HepG2 (cell line): ENCODE results near the gene ZCCHC7. TPM values are rescaled to one million over a fixed set of nuclear protein-coding genes. Genes with fewer than 3 reads are reported as not detected.
"Not testable (repeated sequence)": the region's sequence is repeated elsewhere in the genome, so short reads cannot be mapped to it uniquely, and the experiment has no call there.

Experiments used
- ATAC-seq: fragments of 200-7000 bp; cut with Tn5 transposase; 3 replicates; pipeline ENCODE4 v1.9.1; 2020; ENCODE audit warnings: mild to moderate bottlenecking, moderate library complexity
- BruUV-seq: library from RNA; stranded (reverse); fragments of 400-500 nt; replicated peaks from 2 replicates; lab custom pipeline; 2021; lab: Mats Ljungman, UMichigan
- CTCF ChIA-PET: fragments of 300-600 bp; formaldehyde crosslinking; extraction: SDS; loops from one replicate; lab custom pipeline; 2021; ENCODE audit warnings: low total read pairs, inconsistent platforms, low intra/inter-chr PET ratio; lab: Yijun Ruan, JAX
- POLR2A ChIA-PET: fragments of 350-600 bp; sonication (Branson Sonifier 250); formaldehyde crosslinking; loops from one replicate; lab custom pipeline; 2020; ENCODE audit warnings: antibody characterized with exemption, inconsistent platforms; lab: Yijun Ruan, JAX
- DNase-seq: peaks from one replicate; pipeline ENCODE4 v3.0.0-alpha.2; 2015; ENCODE audit warnings: low spot score
- FAIRE-seq: peaks from 3 replicates; lab custom pipeline; 2011; peaks lifted over from hg19 to GRCh38; lab: Jason Lieb, UNC
- H2AFZ ChIP-seq: one replicate; pipeline ENCODE4 v1.6.1; 2011; ENCODE audit warnings: low read length, inconsistent platforms
- H3K27ac ChIP-seq: fragments of 300-600 bp; 3 replicates; pipeline ENCODE4 v1.8.0; 2011; ENCODE audit warnings: mixed run types, mild to moderate bottlenecking, mixed read lengths, low read length, inconsistent platforms; ENCODE audit not compliant: insufficient read depth; ENCODE audit errors: extremely low read length
- H3K27me3 ChIP-seq, 2 experiments: fragments of 200-600 bp in 1 of 2; 2 replicates in 1 of 2; 3 replicates in 1 of 2; pipeline versions ENCODE4 v1.6.0 to v1.8.0; 2011; ENCODE audit warnings: low read length in 2 of 2, mild to moderate bottlenecking in 2 of 2, moderate library complexity in 2 of 2, inconsistent platforms in 1 of 2; ENCODE audit not compliant: insufficient read depth in 2 of 2, control insufficient read depth in 1 of 2
- H3K36me3 ChIP-seq, 2 experiments: fragments of 200-600 bp in 1 of 2; replicated peaks in 1 of 2; 2 replicates in 1 of 2; 3 replicates in 1 of 2; pipeline versions ENCODE4 v1.5.1 to v1.8.0; 2011; ENCODE audit warnings: low read length in 2 of 2, inconsistent platforms in 1 of 2; ENCODE audit not compliant: insufficient read depth in 2 of 2, control insufficient read depth in 1 of 2
- H3K4me1 ChIP-seq: 2 replicates; pipeline ENCODE4 v1.5.1; 2012; ENCODE audit warnings: low read length, inconsistent platforms; ENCODE audit not compliant: insufficient read depth
- H3K4me2 ChIP-seq: 2 replicates; pipeline ENCODE4 v1.6.0; 2011; ENCODE audit warnings: low read depth, low read length, inconsistent platforms
- H3K4me3 ChIP-seq, 3 experiments: fragments of 200-600 bp in 1 of 3; sonication (generic), shearing (Covaris generic) in 1 of 3; replicated peaks in 1 of 3; 2 replicates each; pipeline ENCODE4 v1.5.1; 2011 to 2016; ENCODE audit warnings: low read length in 3 of 3, inconsistent platforms in 2 of 3, low read depth in 2 of 3, mild to moderate bottlenecking in 2 of 3, control low read depth in 1 of 3, mixed read lengths in 1 of 3; ENCODE audit not compliant: insufficient read depth in 1 of 3
- H3K79me2 ChIP-seq: one replicate; pipeline ENCODE4 v1.6.1; 2011; ENCODE audit warnings: low read length, inconsistent platforms; ENCODE audit not compliant: insufficient read depth
- H3K9ac ChIP-seq: 2 replicates; pipeline ENCODE4 v1.6.0; 2011; ENCODE audit warnings: mild to moderate bottlenecking, low read depth, low read length, inconsistent platforms; ENCODE audit not compliant: insufficient read depth
- H3K9me3 ChIP-seq: 2 replicates; pipeline ENCODE4 v1.5.1; 2012; ENCODE audit warnings: mild to moderate bottlenecking, low read length
- H4K20me1 ChIP-seq: 2 replicates; pipeline ENCODE4 v1.6.0; 2011; ENCODE audit warnings: inconsistent platforms, mild to moderate bottlenecking, low read length, moderate library complexity; ENCODE audit not compliant: insufficient read depth
- ETV5 ChIP-seq: IDR thresholded peaks from 2 replicates; pipeline ENCODE4 v1.6.1; 2018; ENCODE audit warnings: missing biosample characterization, missing genetic modification reagents, inconsistent platforms, borderline replicate concordance
- TMF1 ChIP-seq: sonication (generic); formaldehyde crosslinking; IDR thresholded peaks from 2 replicates; pipeline ENCODE4 v1.8.1; 2022; ENCODE audit warnings: low read depth, missing genetic modification reagents
- ZBTB21 ChIP-seq: sonication (generic); formaldehyde crosslinking; IDR thresholded peaks from 2 replicates; pipeline ENCODE4 v1.4.0; 2020; ENCODE audit warnings: missing genetic modification reagents
- ZC3H13 ChIP-seq: sonication (generic); formaldehyde crosslinking; IDR thresholded peaks from 2 replicates; pipeline ENCODE4 v1.8.1; 2023; ENCODE audit warnings: mild to moderate bottlenecking, missing genetic modification reagents, moderate library complexity
- ZFP90 ChIP-seq: sonication (generic); formaldehyde crosslinking; IDR thresholded peaks from 2 replicates; pipeline ENCODE4 v1.8.0; 2022; ENCODE audit warnings: missing genetic modification reagents, mild to moderate bottlenecking, inconsistent platforms, borderline replicate concordance
- ZNF775 ChIP-seq: sonication (generic); formaldehyde crosslinking; IDR thresholded peaks from 2 replicates; pipeline ENCODE4 v1.4.0; 2020; ENCODE audit warnings: missing genetic modification reagents, mild to moderate bottlenecking, moderate library complexity, borderline replicate concordance
- WGBS: methylation state at CpG from one replicate; pipeline ENCODE4 v1.1.6; 2017; ENCODE audit warnings: low lambda C conversion rate; 5-methylcytosine and 5-hydroxymethylcytosine counted together
- in situ Hi-C: cut with HindIII; loops from 2 replicates; pipeline ENCODE4 v1.10.0; 2017; ENCODE audit warnings: low pct_unique_long_range_greater_than_20kb; ENCODE audit not compliant: extremely low pct_ligation_motif_present
- intact Hi-C: fragments of 100-400 bp; cut with micrococcal nuclease; formaldehyde crosslinking; loops from one replicate; pipeline ENCODE4 v1.10.0; 2022; ENCODE audit not compliant: unreplicated experiment
- polyA plus RNA-seq, 8 experiments: library from polyadenylated mRNA; depleted of rRNA in 3 of 8; stranded (reverse) in 7 of 8; unstranded in 1 of 8; fragments of >200 nt; fragmentation: Illumina TruSeq in 4 of 8; extraction: Trizol in 4 of 8; gene quantifications; 2 replicates each; pipeline versions ENCODE4 v1.2.1 to v1.2.3, GENCODE V29; 2011 to 2016; ENCODE audit warnings: low read depth in 4 of 8, missing spikeins in 1 of 8, mixed read lengths in 1 of 8; ENCODE audit not compliant: insufficient read depth in 1 of 8
- total RNA-seq, 5 experiments: library from RNA; depleted of rRNA; stranded (reverse); fragments of >200 nt; fragmentation: Illumina TruSeq; extraction: Trizol; gene quantifications; 2 replicates each; pipeline ENCODE4 v1.2.3, GENCODE V29; 2016; ENCODE audit warnings: low read depth in 1 of 5
- TF ChIP-seq, protein P1 (sequence below): sonication (generic); formaldehyde crosslinking; IDR thresholded peaks from 2 replicates; pipeline ENCODE4 v1.4.0; 2020; ENCODE audit warnings: mild to moderate bottlenecking, missing genetic modification reagents
- TF ChIP-seq, protein P2 (sequence below): sonication (generic); formaldehyde crosslinking; IDR thresholded peaks from 2 replicates; pipeline ENCODE4 v1.8.1; 2022; ENCODE audit warnings: low read depth, mild to moderate bottlenecking, missing genetic modification reagents

ZCCHC7 gene
- total and polyA plus RNA-seq, 2 of the 13 experiments (the other 11 are each of a cell fraction or from before 2014, with no cell fraction given), result 13.6 to 19.3 TPM

DNA sequence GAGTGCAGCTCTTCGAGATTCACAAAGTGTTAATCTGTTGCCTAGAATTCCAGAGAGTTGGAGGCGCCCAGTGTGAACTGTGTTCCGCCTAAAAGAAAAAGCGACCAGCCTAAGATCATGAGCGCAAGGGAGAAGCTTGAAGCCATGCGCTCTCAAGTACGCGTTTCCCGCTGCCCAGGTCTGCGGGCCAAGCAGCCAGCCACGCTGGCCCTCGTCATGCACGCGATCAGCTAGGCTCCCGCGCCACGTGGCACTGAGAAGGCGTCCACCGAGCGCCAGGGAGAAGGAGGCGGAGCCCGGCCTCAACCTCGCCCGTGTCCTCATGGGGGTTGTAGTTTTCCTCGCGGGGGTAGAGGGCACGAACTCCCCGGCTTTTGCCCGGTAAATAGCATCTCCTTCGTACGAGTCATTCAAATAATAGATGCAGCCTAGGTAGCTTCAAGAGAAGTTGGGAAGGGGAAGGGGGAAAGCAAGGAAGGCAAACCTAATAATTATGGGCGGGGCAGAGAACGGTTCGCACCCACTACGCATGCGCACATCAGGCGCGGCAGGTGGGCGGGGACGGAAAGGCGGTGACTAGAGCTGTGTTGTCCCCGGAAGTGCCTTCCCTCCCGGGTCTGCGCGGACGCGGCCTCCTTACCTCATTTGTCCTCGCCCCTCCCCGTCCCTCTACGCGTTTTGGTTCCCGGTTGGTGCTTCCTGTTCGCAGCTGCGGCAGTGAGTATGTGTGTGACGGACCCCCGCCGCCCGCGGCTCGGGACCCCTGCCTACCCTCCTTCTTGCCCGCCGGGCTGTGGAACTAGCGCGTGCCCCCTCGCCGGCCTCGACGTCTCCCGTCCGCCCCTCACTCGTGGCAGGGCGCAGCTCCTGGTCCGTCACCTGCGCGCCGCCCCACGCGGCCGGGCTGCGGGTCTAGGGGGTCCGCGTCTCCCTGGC is at the start of gene ZCCHC7 (continued):
- TF ChIP-seq ZBTB21 (CRISPR knock-in tag), result peak; percentile 81

DNA sequence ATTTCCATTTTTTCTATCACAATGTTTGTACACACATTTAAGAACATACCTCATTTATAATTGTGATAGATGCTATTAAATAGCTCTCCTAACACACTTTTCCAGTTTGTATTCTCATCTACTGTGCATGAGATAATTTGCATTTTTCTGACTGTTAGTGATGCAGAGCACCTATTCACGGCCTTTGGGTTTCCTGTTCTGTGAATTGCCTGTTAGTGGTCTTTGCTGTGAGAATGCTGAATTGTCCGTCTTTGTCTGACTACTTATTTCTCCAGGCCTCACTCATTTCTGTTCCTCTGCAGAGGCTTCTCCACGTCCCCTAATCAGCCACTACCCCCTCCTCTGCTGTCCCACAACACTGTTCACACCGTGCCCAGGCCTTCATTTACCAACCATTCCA is 45.6 kb upstream of the ZCCHC7 start:
- in situ Hi-C loops, ATAC-seq, CTCF ChIA-PET, intact Hi-C loops, H3K36me3 ChIP-seq, H3K4me3 ChIP-seq, H3K27ac ChIP-seq, H3K9me3 ChIP-seq, POLR2A ChIA-PET, BruUV-seq, DNase-seq, H3K27me3 ChIP-seq, H3K4me2 ChIP-seq, H3K9ac ChIP-seq, FAIRE-seq, H3K4me1 ChIP-seq, H2AFZ ChIP-seq, H3K79me2 ChIP-seq, H4K20me1 ChIP-seq: not testable (repeated sequence)
- WGBS, result 6% methylated on average over 4 of the region's 4 CpGs

DNA sequence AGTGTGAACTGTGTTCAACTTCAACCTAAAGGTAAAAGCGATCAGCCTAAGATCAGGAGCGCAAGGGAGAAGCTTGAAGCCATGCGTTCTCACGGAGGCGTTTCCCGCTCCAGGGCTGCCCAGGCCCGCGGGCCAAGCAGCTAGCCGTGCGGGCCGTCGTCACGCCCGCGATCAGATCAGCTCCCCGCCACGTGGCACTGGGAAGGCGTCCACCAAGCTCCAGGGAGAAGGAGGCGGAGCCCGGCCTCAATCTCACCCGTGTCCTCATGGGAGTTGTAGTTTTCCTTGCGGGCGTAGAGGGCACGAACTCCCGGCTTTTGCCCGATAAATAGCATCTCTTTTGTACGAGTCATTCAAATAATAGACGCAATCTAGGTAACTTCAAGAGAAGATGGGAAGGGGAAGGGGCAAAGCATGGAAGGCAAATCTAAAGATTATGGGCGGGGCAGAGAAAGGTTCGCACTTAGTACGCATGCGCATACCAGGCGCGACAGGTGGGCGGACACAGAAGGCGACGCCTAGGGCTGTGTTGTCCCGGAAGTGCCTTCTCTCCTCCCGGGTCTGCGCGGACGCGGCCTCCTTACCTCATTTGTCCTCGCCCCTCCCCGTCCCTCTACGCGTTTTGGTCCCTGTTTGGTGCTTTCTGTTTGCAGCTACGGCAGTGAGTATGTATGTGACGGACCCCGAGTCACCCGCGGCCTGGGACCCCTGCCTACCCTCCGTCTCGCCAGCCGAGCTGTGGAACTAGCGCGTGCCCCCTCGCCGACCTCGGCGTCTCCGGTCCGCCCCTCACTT is 40.8 kb upstream of the ZCCHC7 start:
- intact Hi-C loops (loop anchor here (1.0 kb wide), 1 partner anchor 10 kb away; no protein-coding TSS in a partner anchor), in situ Hi-C loops (no loop called here)
- Histone ChIP-seq H3K79me2 (peaks cover 36% of the 10 kb centered on the region), H4K20me1 (no peaks in the 10 kb centered on the region; the same call in none of the 2 replicates), H3K27me3 (0 out of 5 replicates have a peak, but pooled peaks cover 0 to 3% of the 10 kb centered on the region in 2 experiments), H3K9me3 (no peaks in the 10 kb centered on the region), H3K36me3 (0 out of 5 replicates have a peak, but pooled peaks cover 0 to 3% of the 10 kb centered on the region in 2 experiments), H3K4me2 (peak overlapping the region; percentile 65), H3K4me1 (peaks cover 39% of the 10 kb centered on the region), H2AFZ (peak overlapping the region; percentile 91), H3K27ac (peak overlapping the region; percentile 76), H3K4me3 (peak overlapping the region; percentile 78 to 97 (median 87)), H3K9ac (peak overlapping the region; percentile 86)
- WGBS, result 12% methylated on average over 30 of the region's 63 CpGs
- DNase-seq (peak; percentile 91), ATAC-seq (peak; percentile 98), FAIRE-seq (peak; percentile 72)
- TSS peak; percentile 84 for BruUV-seq
- ChIA-PET CTCF (no interaction called here), POLR2A (interaction anchor here (0.7 to 3.0 kb wide), 4 partner anchors 9 to 41 kb away, joined by 3 to 34 read pairs (median 4); partner anchors contain the start of gene ZCCHC7)
- TF ChIP-seq ZNF775 (CRISPR knock-in tag), result peak; percentile 89; the same call in 1 of the 2 replicates
- TF ChIP-seq ZFP90, result peak; percentile 60; the same call in 1 of the 2 replicates
- TF ChIP-seq ZC3H13 (CRISPR knock-in tag), result peak; percentile 93
- TF ChIP-seq, protein P1, sequence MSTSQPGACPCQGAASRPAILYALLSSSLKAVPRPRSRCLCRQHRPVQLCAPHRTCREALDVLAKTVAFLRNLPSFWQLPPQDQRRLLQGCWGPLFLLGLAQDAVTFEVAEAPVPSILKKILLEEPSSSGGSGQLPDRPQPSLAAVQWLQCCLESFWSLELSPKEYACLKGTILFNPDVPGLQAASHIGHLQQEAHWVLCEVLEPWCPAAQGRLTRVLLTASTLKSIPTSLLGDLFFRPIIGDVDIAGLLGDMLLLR (CRISPR knock-in tag), result peak; percentile 100
- TF ChIP-seq TMF1, result peak; percentile 99
- peak; percentile 59 for TF ChIP-seq ETV5 (CRISPR knock-in tag)
- TF ChIP-seq, protein P2, sequence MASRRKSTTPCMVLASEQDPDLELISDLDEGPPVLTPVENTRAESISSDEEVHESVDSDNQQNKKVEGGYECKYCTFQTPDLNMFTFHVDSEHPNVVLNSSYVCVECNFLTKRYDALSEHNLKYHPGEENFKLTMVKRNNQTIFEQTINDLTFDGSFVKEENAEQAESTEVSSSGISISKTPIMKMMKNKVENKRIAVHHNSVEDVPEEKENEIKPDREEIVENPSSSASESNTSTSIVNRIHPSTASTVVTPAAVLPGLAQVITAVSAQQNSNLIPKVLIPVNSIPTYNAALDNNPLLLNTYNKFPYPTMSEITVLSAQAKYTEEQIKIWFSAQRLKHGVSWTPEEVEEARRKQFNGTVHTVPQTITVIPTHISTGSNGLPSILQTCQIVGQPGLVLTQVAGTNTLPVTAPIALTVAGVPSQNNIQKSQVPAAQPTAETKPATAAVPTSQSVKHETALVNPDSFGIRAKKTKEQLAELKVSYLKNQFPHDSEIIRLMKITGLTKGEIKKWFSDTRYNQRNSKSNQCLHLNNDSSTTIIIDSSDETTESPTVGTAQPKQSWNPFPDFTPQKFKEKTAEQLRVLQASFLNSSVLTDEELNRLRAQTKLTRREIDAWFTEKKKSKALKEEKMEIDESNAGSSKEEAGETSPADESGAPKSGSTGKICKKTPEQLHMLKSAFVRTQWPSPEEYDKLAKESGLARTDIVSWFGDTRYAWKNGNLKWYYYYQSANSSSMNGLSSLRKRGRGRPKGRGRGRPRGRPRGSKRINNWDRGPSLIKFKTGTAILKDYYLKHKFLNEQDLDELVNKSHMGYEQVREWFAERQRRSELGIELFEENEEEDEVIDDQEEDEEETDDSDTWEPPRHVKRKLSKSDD (CRISPR knock-in tag), result peak; percentile 96
